HepG2 (cell line): Measurements from ENCODE around the gene ZNF514. TPM values are rescaled to one million over a fixed set of nuclear protein-coding genes. Genes with fewer than 3 reads are reported as not detected.

Experiments
- CBFB ChIP-seq: sonication (generic); formaldehyde crosslinking; IDR thresholded peaks from 2 replicates; pipeline ENCODE4 v1.4.0; 2020; ENCODE audit warnings: missing genetic modification reagents
- CBX2 ChIP-seq, 2 experiments: fragments of 200-600 bp in 1 of 2; sonication (generic); formaldehyde crosslinking in 1 of 2; IDR thresholded peaks; 2 replicates each; pipeline versions ENCODE4 v1.7.0 to v1.8.1; 2018 to 2022; ENCODE audit warnings: low read depth in 2 of 2, low read length in 1 of 2, mild to moderate bottlenecking in 1 of 2, missing genetic modification reagents in 1 of 2
- GLI4 ChIP-seq: sonication (generic); formaldehyde crosslinking; IDR thresholded peaks from 2 replicates; pipeline ENCODE4 v1.5.1; 2020; ENCODE audit warnings: missing genetic modification reagents, mild to moderate bottlenecking, moderate library complexity, borderline replicate concordance
- HNF4G ChIP-seq, 2 experiments: sonication (generic) in 1 of 2; formaldehyde crosslinking in 1 of 2; IDR thresholded peaks; 2 replicates each; pipeline versions ENCODE4 v1.4.0 to v1.6.1; 2011 to 2020; ENCODE audit warnings: borderline replicate concordance in 2 of 2, low read depth in 2 of 2, mild to moderate bottlenecking in 2 of 2, low read length in 1 of 2, missing genetic modification reagents in 1 of 2, moderate library complexity in 1 of 2
- IRF2 ChIP-seq: IDR thresholded peaks from 2 replicates; pipeline ENCODE4 v1.6.1; 2018; ENCODE audit warnings: missing genetic modification reagents, missing compliant biosample characterization
- MED13 ChIP-seq: sonication (generic); formaldehyde crosslinking; IDR thresholded peaks from 2 replicates; pipeline ENCODE4 v1.5.0; 2020; ENCODE audit warnings: missing genetic modification reagents
- NFE2 ChIP-seq: sonication (generic); formaldehyde crosslinking; IDR thresholded peaks from 2 replicates; pipeline ENCODE4 v1.4.0; 2020; ENCODE audit warnings: missing genetic modification reagents
- PHF8 ChIP-seq: sonication (generic); formaldehyde crosslinking; IDR thresholded peaks from 2 replicates; pipeline ENCODE4 v1.5.0; 2020; ENCODE audit warnings: missing genetic modification reagents
- RBFOX2 ChIP-seq: fragments of 200-400 bp; formaldehyde crosslinking; IDR thresholded peaks from 2 replicates; pipeline ENCODE4 v1.6.1; 2017; ENCODE audit warnings: low read depth, mild to moderate bottlenecking, low read length
- RFX1 ChIP-seq: fragments of 450-650 bp; IDR thresholded peaks from 2 replicates; pipeline ENCODE4 v1.6.1; 2017
- RFXAP ChIP-seq: sonication (generic); formaldehyde crosslinking; IDR thresholded peaks from 2 replicates; pipeline ENCODE4 v1.4.0; 2020; ENCODE audit warnings: missing genetic modification reagents, borderline replicate concordance
- SMAD9 ChIP-seq: sonication (generic); formaldehyde crosslinking; IDR thresholded peaks from 2 replicates; pipeline ENCODE4 v1.5.1; 2020; ENCODE audit warnings: mild to moderate bottlenecking, missing genetic modification reagents
- TEAD2 ChIP-seq: sonication (generic); formaldehyde crosslinking; IDR thresholded peaks from 2 replicates; pipeline ENCODE4 v1.9.0; 2021; ENCODE audit warnings: missing genetic modification reagents
- ZBTB3 ChIP-seq: sonication (generic); formaldehyde crosslinking; IDR thresholded peaks from 2 replicates; pipeline ENCODE4 v1.4.0; 2020; ENCODE audit warnings: low read depth, mild to moderate bottlenecking, moderate library complexity, missing genetic modification reagents, borderline replicate concordance
- ZFYVE20 ChIP-seq: sonication (generic); formaldehyde crosslinking; IDR thresholded peaks from 2 replicates; pipeline ENCODE4 v1.8.0; 2023; ENCODE audit warnings: low read depth, mild to moderate bottlenecking, moderate library complexity, missing genetic modification reagents, borderline replicate concordance
- ZIK1 ChIP-seq: sonication (generic); formaldehyde crosslinking; IDR thresholded peaks from 2 replicates; pipeline ENCODE4 v1.5.0; 2020; ENCODE audit warnings: mild to moderate bottlenecking, low read depth, missing genetic modification reagents, borderline replicate concordance
- ZNF17 ChIP-seq: sonication (generic); formaldehyde crosslinking; IDR thresholded peaks from 2 replicates; pipeline ENCODE4 v1.5.0; 2020; ENCODE audit warnings: mild to moderate bottlenecking, missing genetic modification reagents
- ZNF292 ChIP-seq: sonication (generic); formaldehyde crosslinking; IDR thresholded peaks from 2 replicates; pipeline ENCODE4 v1.8.1; 2022; ENCODE audit warnings: mild to moderate bottlenecking, low read depth, missing genetic modification reagents, borderline replicate concordance
- ZNF652 ChIP-seq: IDR thresholded peaks from 2 replicates; pipeline ENCODE4 v1.6.1; 2016; ENCODE audit warnings: low read depth, borderline replicate concordance
- ZNF7 ChIP-seq: IDR thresholded peaks from 2 replicates; pipeline ENCODE4 v1.6.1; 2016; ENCODE audit warnings: missing biosample characterization, missing genetic modification reagents
- ZNF724P ChIP-seq: sonication (generic); formaldehyde crosslinking; IDR thresholded peaks from 2 replicates; pipeline ENCODE4 v1.8.0; 2022; ENCODE audit warnings: missing genetic modification reagents, borderline replicate concordance
- polyA plus RNA-seq, 8 experiments: library from polyadenylated mRNA; depleted of rRNA in 3 of 8; stranded (reverse) in 7 of 8; unstranded in 1 of 8; fragments of >200 nt; fragmentation: Illumina TruSeq in 4 of 8; extraction: Trizol in 4 of 8; gene quantifications; 2 replicates each; pipeline versions ENCODE4 v1.2.1 to v1.2.3, GENCODE V29; 2011 to 2016; ENCODE audit warnings: low read depth in 4 of 8, missing spikeins in 1 of 8, mixed read lengths in 1 of 8; ENCODE audit not compliant: insufficient read depth in 1 of 8
- total RNA-seq, 5 experiments: library from RNA; depleted of rRNA; stranded (reverse); fragments of >200 nt; fragmentation: Illumina TruSeq; extraction: Trizol; gene quantifications; 2 replicates each; pipeline ENCODE4 v1.2.3, GENCODE V29; 2016; ENCODE audit warnings: low read depth in 1 of 5
- TF ChIP-seq, protein P1 (sequence below): sonication (generic); formaldehyde crosslinking; IDR thresholded peaks from 2 replicates; pipeline ENCODE4 v1.4.0; 2020; ENCODE audit warnings: missing genetic modification reagents, borderline replicate concordance
- TF ChIP-seq, protein P2 (sequence below): sonication (generic); formaldehyde crosslinking; IDR thresholded peaks from 2 replicates; pipeline ENCODE4 v1.4.0; 2020; ENCODE audit warnings: missing genetic modification reagents

Gene ZNF514
- total and polyA plus RNA-seq, 2 of the 13 experiments (the other 11 are each of a cell fraction or from before 2014, with no cell fraction given): 15.2 to 18.7 TPM

DNA sequence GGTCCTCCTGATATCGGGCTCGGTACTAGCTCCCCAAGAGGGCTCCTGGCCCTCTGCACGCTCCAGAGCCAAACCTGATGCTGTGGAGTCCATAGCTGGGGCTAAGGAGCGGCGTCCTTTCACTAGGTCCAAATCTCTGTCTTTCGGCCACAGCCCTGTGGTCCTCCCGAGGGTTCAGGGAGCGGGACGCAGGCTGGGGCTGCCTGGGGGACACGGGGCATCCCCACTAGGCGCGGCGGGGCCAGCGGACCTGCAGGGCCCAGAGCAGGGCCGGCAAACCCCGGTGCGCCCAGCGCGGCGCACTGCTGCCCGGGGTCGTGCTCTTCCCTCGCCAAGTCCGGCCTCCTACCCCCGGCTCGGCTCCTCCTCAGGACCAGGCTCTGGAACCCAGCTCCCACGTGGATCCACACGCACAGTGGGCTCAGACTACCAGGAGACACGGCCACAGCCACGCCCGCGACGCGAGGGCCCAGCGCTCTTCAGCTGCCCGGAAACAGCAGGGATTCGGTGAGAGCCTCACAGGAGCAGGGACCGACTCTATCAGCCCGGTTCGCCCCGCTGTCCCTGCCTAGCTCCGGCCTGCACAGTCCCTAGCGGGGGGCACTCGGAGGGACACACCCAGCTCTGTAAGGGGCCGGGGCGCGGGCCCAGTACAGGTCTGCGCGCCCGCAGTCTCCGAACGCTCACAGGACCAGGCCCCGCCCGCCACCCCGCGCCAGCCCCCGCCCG is 593 bp downstream of the ZNF514 start (continued):
- TF ChIP-seq ZIK1 (CRISPR knock-in tag): no peak
- TF ChIP-seq, protein P1, sequence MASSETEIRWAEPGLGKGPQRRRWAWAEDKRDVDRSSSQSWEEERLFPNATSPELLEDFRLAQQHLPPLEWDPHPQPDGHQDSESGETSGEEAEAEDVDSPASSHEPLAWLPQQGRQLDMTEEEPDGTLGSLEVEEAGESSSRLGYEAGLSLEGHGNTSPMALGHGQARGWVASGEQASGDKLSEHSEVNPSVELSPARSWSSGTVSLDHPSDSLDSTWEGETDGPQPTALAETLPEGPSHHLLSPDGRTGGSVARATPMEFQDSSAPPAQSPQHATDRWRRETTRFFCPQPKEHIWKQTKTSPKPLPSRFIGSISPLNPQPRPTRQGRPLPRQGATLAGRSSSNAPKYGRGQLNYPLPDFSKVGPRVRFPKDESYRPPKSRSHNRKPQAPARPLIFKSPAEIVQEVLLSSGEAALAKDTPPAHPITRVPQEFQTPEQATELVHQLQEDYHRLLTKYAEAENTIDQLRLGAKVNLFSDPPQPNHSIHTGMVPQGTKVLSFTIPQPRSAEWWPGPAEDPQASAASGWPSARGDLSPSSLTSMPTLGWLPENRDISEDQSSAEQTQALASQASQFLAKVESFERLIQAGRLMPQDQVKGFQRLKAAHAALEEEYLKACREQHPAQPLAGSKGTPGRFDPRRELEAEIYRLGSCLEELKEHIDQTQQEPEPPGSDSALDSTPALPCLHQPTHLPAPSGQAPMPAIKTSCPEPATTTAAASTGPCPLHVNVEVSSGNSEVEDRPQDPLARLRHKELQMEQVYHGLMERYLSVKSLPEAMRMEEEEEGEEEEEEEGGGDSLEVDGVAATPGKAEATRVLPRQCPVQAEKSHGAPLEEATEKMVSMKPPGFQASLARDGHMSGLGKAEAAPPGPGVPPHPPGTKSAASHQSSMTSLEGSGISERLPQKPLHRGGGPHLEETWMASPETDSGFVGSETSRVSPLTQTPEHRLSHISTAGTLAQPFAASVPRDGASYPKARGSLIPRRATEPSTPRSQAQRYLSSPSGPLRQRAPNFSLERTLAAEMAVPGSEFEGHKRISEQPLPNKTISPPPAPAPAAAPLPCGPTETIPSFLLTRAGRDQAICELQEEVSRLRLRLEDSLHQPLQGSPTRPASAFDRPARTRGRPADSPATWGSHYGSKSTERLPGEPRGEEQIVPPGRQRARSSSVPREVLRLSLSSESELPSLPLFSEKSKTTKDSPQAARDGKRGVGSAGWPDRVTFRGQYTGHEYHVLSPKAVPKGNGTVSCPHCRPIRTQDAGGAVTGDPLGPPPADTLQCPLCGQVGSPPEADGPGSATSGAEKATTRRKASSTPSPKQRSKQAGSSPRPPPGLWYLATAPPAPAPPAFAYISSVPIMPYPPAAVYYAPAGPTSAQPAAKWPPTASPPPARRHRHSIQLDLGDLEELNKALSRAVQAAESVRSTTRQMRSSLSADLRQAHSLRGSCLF (CRISPR knock-in tag): no peak
- TF ChIP-seq NFE2: no peak
- no peak for TF ChIP-seq IRF2 (CRISPR knock-in tag)
- TF ChIP-seq ZNF17 (CRISPR knock-in tag): no peak
- TF ChIP-seq ZNF7 (CRISPR knock-in tag): no peak
- TF ChIP-seq MED13 (CRISPR knock-in tag): no peak; the same call in 1 of the 2 replicates
- TF ChIP-seq ZNF724P (CRISPR knock-in tag): no peak
- TF ChIP-seq RFXAP (CRISPR knock-in tag): 0 out of 2 replicates have a peak, but pooled peaks have one; percentile 25
- TF ChIP-seq RBFOX2: peak; percentile 83
- no peak for TF ChIP-seq CBX2 (IDR thresholded peaks at IDR 0.05; ENCODE audit: low read depth, low read length)
- no peak for TF ChIP-seq CBX2 (CRISPR knock-in tag; IDR thresholded peaks at IDR 0.05; ENCODE audit: low read depth)
- no peak for TF ChIP-seq ZNF652 (CRISPR knock-in tag)
- no peak for TF ChIP-seq ZNF292 (CRISPR knock-in tag)
- TF ChIP-seq CBFB (CRISPR knock-in tag): no peak
- TF ChIP-seq HNF4G (IDR thresholded peaks at IDR 0.05; ENCODE audit: borderline replicate concordance, low read depth, low read length): no peak
- no peak; the same call in 1 of the 2 replicates for TF ChIP-seq HNF4G (CRISPR knock-in tag; IDR thresholded peaks at IDR 0.05; ENCODE audit: borderline replicate concordance, low read depth)
- TF ChIP-seq TEAD2: no peak
- no peak for TF ChIP-seq ZFYVE20 (CRISPR knock-in tag)
- TF ChIP-seq PHF8 (CRISPR knock-in tag): peak; percentile 66
- TF ChIP-seq, protein P2, sequence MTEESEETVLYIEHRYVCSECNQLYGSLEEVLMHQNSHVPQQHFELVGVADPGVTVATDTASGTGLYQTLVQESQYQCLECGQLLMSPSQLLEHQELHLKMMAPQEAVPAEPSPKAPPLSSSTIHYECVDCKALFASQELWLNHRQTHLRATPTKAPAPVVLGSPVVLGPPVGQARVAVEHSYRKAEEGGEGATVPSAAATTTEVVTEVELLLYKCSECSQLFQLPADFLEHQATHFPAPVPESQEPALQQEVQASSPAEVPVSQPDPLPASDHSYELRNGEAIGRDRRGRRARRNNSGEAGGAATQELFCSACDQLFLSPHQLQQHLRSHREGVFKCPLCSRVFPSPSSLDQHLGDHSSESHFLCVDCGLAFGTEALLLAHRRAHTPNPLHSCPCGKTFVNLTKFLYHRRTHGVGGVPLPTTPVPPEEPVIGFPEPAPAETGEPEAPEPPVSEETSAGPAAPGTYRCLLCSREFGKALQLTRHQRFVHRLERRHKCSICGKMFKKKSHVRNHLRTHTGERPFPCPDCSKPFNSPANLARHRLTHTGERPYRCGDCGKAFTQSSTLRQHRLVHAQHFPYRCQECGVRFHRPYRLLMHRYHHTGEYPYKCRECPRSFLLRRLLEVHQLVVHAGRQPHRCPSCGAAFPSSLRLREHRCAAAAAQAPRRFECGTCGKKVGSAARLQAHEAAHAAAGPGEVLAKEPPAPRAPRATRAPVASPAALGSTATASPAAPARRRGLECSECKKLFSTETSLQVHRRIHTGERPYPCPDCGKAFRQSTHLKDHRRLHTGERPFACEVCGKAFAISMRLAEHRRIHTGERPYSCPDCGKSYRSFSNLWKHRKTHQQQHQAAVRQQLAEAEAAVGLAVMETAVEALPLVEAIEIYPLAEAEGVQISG: no peak
- no peak for TF ChIP-seq SMAD9 (CRISPR knock-in tag)
- 0 out of 2 replicates have a peak, but pooled peaks have one; percentile 39 for TF ChIP-seq GLI4
- TF ChIP-seq ZBTB3 (CRISPR knock-in tag): no peak
- TF ChIP-seq RFX1: no peak
